ENCODE data around the gene HES1. TPM values are rescaled to one million over a fixed set of nuclear protein-coding genes. Genes with fewer than 3 reads are reported as not detected.

HES1 gene
- total and polyA plus RNA-seq, 9 of the 15 experiments (the other 6 are each of a cell fraction or from before 2014, with no cell fraction given): 3.4 to 37.0 (median 19.3) TPM

DNA sequence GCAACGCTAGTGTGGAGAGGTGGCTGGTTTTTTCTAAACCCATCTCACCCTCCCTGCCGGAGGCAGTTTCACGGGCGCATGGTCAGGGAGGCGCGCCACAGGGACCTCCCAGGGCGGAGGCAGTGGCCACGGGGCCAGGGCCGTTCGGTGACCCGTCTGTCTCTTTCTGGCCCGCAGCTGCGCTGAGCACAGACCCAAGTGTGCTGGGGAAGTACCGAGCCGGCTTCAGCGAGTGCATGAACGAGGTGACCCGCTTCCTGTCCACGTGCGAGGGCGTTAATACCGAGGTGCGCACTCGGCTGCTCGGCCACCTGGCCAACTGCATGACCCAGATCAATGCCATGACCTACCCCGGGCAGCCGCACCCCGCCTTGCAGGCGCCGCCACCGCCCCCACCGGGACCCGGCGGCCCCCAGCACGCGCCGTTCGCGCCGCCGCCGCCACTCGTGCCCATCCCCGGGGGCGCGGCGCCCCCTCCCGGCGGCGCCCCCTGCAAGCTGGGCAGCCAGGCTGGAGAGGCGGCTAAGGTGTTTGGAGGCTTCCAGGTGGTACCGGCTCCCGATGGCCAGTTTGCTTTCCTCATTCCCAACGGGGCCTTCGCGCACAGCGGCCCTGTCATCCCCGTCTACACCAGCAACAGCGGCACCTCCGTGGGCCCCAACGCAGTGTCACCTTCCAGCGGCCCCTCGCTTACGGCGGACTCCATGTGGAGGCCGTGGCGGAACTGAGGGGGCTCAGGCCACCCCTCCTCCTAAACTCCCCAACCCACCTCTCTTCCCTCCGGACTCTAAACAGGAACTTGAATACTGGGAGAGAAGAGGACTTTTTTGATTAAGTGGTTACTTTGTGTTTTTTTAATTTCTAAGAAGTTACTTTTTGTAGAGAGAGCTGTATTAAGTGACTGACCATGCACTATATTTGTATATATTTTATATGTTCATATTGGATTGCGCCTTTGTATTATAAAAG lies 1.8 kb downstream of the HES1 start (continued):
- TF ChIP-seq FOXO4 (CRISPR knock-in tag; IDR thresholded peaks at IDR 0.05) (no peak), C11orf30 (IDR thresholded peaks at IDR 0.05; ENCODE audit: low read depth) (no peak), SRSF3 (IDR thresholded peaks at IDR 0.05; ENCODE audit: insufficient read depth, low read length) (no peak), MEF2D (tag; conservative IDR thresholded peaks at IDR 0.05; ENCODE audit: low read depth) (no peak), RHOXF2B (CRISPR knock-in tag; conservative IDR thresholded peaks at IDR 0.05) (no peak), RBFOX2 (IDR thresholded peaks at IDR 0.05; ENCODE audit: low read depth, low read length) (peak; percentile 94), MYNN (IDR thresholded peaks at IDR 0.05) (no peak), MYNN (CRISPR knock-in tag; IDR thresholded peaks at IDR 0.05) (no peak), ZNF644 (tag; IDR thresholded peaks at IDR 0.05; ENCODE audit: low read depth) (peak; percentile 45; the same call in 1 of the 2 replicates), BHLHE40 (IDR thresholded peaks at IDR 0.05; ENCODE audit: low read length) (peak; percentile 82), OTX1 (CRISPR knock-in tag; IDR thresholded peaks at IDR 0.05) (no peak), HDAC1 (IDR thresholded peaks at IDR 0.05) (no peak), SAP30 (IDR thresholded peaks at IDR 0.05; ENCODE audit: borderline replicate concordance, insufficient read depth, low read depth, low read length, poor library complexity, severe bottlenecking) (peak; percentile 29), CBFA2T3 (IDR thresholded peaks at IDR 0.05) (0 out of 2 replicates have a peak, but pooled peaks have one; percentile 3), TAF9B (IDR thresholded peaks at IDR 0.05; ENCODE audit: partially characterized antibody) (no peak), BMI1 (IDR thresholded peaks at IDR 0.05; ENCODE audit: low read length) (no peak), DEAF1 (CRISPR knock-in tag; IDR thresholded peaks at IDR 0.05) (no peak), ERF (CRISPR knock-in tag; IDR thresholded peaks at IDR 0.05) (0 out of 2 replicates have a peak, but pooled peaks have one; percentile 55), PRMT5 (CRISPR knock-in tag; IDR thresholded peaks at IDR 0.05) (no peak)
